Measurements from ENCODE around the gene TP73. TPM values are rescaled to one million over a fixed set of nuclear protein-coding genes. Genes with fewer than 3 reads are reported as not detected.

TP73 gene
- total RNA-seq, 1 donor from 2014 or later = not detected

DNA sequence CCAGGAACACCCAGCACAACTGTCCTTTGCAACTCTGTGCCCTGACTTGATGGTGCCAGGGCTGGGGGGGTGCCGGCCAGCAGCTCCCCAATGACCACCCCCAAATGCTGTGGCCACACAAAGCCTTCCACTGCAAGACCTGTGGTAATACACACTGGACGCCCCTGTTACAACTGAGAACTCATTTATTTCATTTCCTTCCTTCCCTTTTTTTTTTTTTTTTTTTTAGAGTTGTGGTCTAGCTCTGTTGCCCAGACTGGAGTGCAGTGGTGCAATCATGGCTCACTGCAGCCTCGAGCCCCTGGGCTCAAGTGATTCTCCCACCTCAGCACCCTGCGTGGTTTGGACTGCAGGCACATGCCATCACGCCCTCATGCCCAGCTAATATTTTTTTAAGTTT is 25.2 kb downstream of the TP73 start:
- H3K4me3 Mint-ChIP-seq (ENCODE audit: unreplicated experiment) = no peak overlapping the region
- H3K27ac Mint-ChIP-seq (ENCODE audit: unreplicated experiment) = no peak overlapping the region
- no peak for TF ChIP-seq CTCF (IDR thresholded peaks at IDR 0.05; ENCODE audit: unreplicated experiment)

DNA sequence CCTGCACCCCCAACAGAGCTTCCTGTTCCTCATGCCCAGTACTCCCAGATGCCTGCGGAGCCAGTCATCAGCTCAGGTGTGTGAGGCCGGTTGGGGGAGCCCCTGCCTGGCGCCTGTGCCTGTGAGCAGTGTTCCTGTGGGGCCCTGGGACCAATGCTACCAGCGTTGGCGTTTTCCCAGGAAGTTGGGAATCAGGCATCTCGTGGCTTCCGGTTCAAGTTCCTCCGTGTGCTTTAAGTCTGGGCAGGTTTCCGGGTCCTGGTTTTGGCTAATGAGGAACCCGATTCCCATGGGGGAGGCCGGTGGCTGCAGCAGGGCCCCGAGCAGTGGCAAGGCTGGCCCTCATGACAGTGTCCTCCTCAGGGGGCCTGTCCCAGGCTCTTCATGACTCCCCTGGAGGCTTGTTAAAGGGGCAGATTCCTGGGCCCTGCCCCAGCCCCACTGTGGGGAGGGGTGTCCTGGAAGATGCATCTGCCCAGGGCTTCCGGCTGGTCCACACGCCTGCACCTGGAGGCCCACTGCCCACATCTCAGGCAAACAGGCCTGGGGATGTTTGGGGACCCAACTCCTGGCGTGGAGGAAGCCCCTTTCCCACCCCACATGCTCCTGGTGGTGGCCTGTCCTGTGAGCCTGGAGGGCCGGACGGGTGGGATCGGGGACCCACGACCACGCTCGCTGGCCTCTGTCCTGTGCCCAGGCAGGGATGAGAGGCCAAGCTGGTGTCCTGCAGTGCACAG is 26.2 kb downstream of the TP73 start:
- DNase-seq (ENCODE audit: low spot score) = no peak

More for the DNA sequence above, 25.2 kb downstream of the TP73 start:
- DNase-seq (ENCODE audit: low spot score) = no peak
- H3K9me3 Mint-ChIP-seq (ENCODE audit: unreplicated experiment) = no peaks in the 10 kb centered on the region
- H3K27me3 Mint-ChIP-seq (ENCODE audit: unreplicated experiment) = peaks cover 16% of the 10 kb centered on the region
- H3K36me3 Mint-ChIP-seq (ENCODE audit: low read depth, unreplicated experiment) = peaks cover 8% of the 10 kb centered on the region
- H3K4me1 Mint-ChIP-seq (ENCODE audit: unreplicated experiment) = peaks cover 17% of the 10 kb centered on the region

DNA sequence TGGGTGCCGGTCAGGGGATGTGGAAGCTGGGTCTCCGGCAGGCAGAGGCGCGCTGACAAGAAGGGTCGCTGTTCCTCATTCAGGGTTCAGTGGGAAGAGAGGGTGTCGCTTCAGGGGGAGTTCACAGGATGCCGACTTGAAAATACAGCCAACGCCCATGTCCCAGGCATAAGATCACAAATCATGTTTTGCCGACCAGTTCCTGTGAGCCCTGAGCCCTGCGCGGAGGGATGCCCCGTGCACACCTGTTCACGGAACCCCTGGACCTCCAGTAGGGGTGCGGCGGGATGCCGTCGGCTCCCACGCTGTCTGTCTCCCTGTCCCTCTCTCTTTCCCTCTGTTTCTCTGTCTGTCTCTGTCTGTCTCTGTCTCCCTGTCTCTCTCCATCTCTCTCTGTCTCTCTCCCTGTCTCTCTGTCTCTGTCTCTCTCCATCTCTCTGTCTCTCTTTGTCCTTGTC is 26.8 kb downstream of the TP73 start:
- no peak for TF ChIP-seq CTCF (IDR thresholded peaks at IDR 0.05; ENCODE audit: unreplicated experiment)
- H3K36me3 Mint-ChIP-seq (ENCODE audit: low read depth, unreplicated experiment) = peaks cover 13% of the 10 kb centered on the region
- peaks cover 15% of the 10 kb centered on the region for H3K27me3 Mint-ChIP-seq (ENCODE audit: unreplicated experiment)
- no peak for DNase-seq (ENCODE audit: low spot score)
- peaks cover 17% of the 10 kb centered on the region for H3K4me1 Mint-ChIP-seq (ENCODE audit: unreplicated experiment)
- H3K4me3 Mint-ChIP-seq (ENCODE audit: unreplicated experiment) = no peak overlapping the region
- no peak overlapping the region for H3K27ac Mint-ChIP-seq (ENCODE audit: unreplicated experiment)
- H3K9me3 Mint-ChIP-seq (ENCODE audit: unreplicated experiment) = no peaks in the 10 kb centered on the region

More for the DNA sequence above, 26.2 kb downstream of the TP73 start:
- Mint-ChIP-seq H3K27ac (ENCODE audit: unreplicated experiment) (peak overlapping the region; percentile 11), H3K9me3 (ENCODE audit: unreplicated experiment) (no peaks in the 10 kb centered on the region), H3K36me3 (ENCODE audit: low read depth, unreplicated experiment) (peaks cover 13% of the 10 kb centered on the region), H3K27me3 (ENCODE audit: unreplicated experiment) (peaks cover 17% of the 10 kb centered on the region), H3K4me1 (ENCODE audit: unreplicated experiment) (peaks cover 17% of the 10 kb centered on the region), H3K4me3 (ENCODE audit: unreplicated experiment) (peak overlapping the region; percentile 19)
- TF ChIP-seq CTCF (IDR thresholded peaks at IDR 0.05; ENCODE audit: unreplicated experiment) = no peak

- DNase-seq (ENCODE audit: low spot score) = no peak
- no peak overlapping the region for H3K4me3 Mint-ChIP-seq (ENCODE audit: unreplicated experiment)
- H3K36me3 Mint-ChIP-seq (ENCODE audit: low read depth, unreplicated experiment) = peaks cover 13% of the 10 kb centered on the region
- peaks cover 17% of the 10 kb centered on the region for H3K4me1 Mint-ChIP-seq (ENCODE audit: unreplicated experiment)
- H3K9me3 Mint-ChIP-seq (ENCODE audit: unreplicated experiment) = no peaks in the 10 kb centered on the region
- no peak for TF ChIP-seq CTCF (IDR thresholded peaks at IDR 0.05; ENCODE audit: unreplicated experiment)
- H3K27ac Mint-ChIP-seq (ENCODE audit: unreplicated experiment) = no peak overlapping the region
- peaks cover 15% of the 10 kb centered on the region for H3K27me3 Mint-ChIP-seq (ENCODE audit: unreplicated experiment)
Measured at GRCh38 chr1:3679799-3680453, 27.6 kb downstream of the TP73 start.

Data from endothelial cell (in vitro differentiated cells).